Small intestine (tissue), 7 donors: ENCODE results near the gene RANBP3. TPM values are rescaled to one million over a fixed set of nuclear protein-coding genes. Genes with fewer than 3 reads are reported as not detected.
"Not testable (repeated sequence)": the region's sequence is repeated elsewhere in the genome, so short reads cannot be mapped to it uniquely, and the experiment has no call there.

Experiments
- DNase-seq, 2 donors: peaks; one replicate each; pipeline versions ENCODE4 v3.0.0 to v3.0.0-alpha.2; 2013
- FAIRE-seq: peaks from 2 replicates; lab custom pipeline; 2012; peaks lifted over from hg19 to GRCh38; lab: Jason Lieb, UNC
- H3K27ac ChIP-seq, 3 donors: one replicate each; pipeline ENCODE4 v1.5.1; 2013; ENCODE audit warnings: low read length in 2 of 3, mild to moderate bottlenecking in 2 of 3, control low read depth in 1 of 3, inconsistent platforms in 1 of 3, low read depth in 1 of 3, moderate library complexity in 1 of 3
- H3K27me3 ChIP-seq, 3 donors: one replicate each; pipeline ENCODE4 v1.6.1; 2013; ENCODE audit warnings: low read length in 3 of 3, inconsistent platforms in 1 of 3; ENCODE audit not compliant: control insufficient read depth in 3 of 3, insufficient read depth in 3 of 3
- H3K36me3 ChIP-seq, 3 donors: one replicate each; pipeline ENCODE4 v1.6.1; 2013; ENCODE audit warnings: low read length in 3 of 3, inconsistent platforms in 1 of 3, low read depth in 1 of 3, mild to moderate bottlenecking in 1 of 3, moderate library complexity in 1 of 3; ENCODE audit not compliant: control insufficient read depth in 3 of 3, insufficient read depth in 2 of 3
- H3K4me1 ChIP-seq, 3 donors: one replicate each; pipeline ENCODE4 v1.6.1; 2013; ENCODE audit warnings: low read length in 2 of 3, inconsistent platforms in 1 of 3, low read depth in 1 of 3, mild to moderate bottlenecking in 1 of 3, moderate library complexity in 1 of 3; ENCODE audit not compliant: control insufficient read depth in 3 of 3, insufficient read depth in 2 of 3
- H3K4me3 ChIP-seq, 3 donors: one replicate each; pipeline ENCODE4 v1.5.1; 2013; ENCODE audit warnings: low read length in 3 of 3, control low read depth in 1 of 3, inconsistent platforms in 1 of 3, low read depth in 1 of 3, mild to moderate bottlenecking in 1 of 3, moderate library complexity in 1 of 3
- H3K9me3 ChIP-seq, 2 donors: one replicate each; pipeline ENCODE4 v1.6.1; 2013; ENCODE audit warnings: low read depth in 1 of 2, low read length in 1 of 2; ENCODE audit not compliant: control insufficient read depth in 2 of 2, insufficient read depth in 1 of 2
- WGBS, 3 donors: extraction: QIAGEN DNeasy Blood & Tissue Kit; methylation state at CpG; one replicate each; pipeline ENCODE4 v1.1.7; 2013; 5-methylcytosine and 5-hydroxymethylcytosine counted together
- polyA plus RNA-seq, 4 donors: library from polyadenylated mRNA; stranded (reverse) in 3 of 4; unstranded in 1 of 4; fragments of 200-250 nt in 3 of 4; fragments of 120-200 nt in 1 of 4; gene quantifications; one replicate each; pipeline versions ENCODE4 v1.2.1 to v1.2.3, GENCODE V29; 2013
- donor health status: healthy with polysubstance abuse.
- donor health status: control.
- donor health status: control.
- donor health status: Bipolar disorder and iron deficiency.
- donor health status: healthy.

The RANBP3 gene
- polyA plus RNA-seq, 4 donors: 23.0 to 52.5 (median 38.3) TPM

- H3K27me3 ChIP-seq: no peaks in the 10 kb centered on the region
- no peak overlapping the region for H3K27ac ChIP-seq
- FAIRE-seq: no peak
- H3K4me3 ChIP-seq: no peak overlapping the region
- H3K36me3 ChIP-seq: peaks cover 0 to 43% (median 0%) of the 10 kb centered on the region in 3 donors
- no peak for DNase-seq
- no peaks in the 10 kb centered on the region for H3K9me3 ChIP-seq
- no peaks in the 10 kb centered on the region for H3K4me1 ChIP-seq
- WGBS, 3 donors: 89 to 91% (median 90%) methylated on average over 18 of the region's 18 CpGs
These were observed 34.7 kb upstream of the RANBP3 start for GRCh38 chr19:6012426-6013170.

GRCh38 chr19:6011794-6012193 lies 33.9 kb upstream of the RANBP3 start:
- Histone ChIP-seq H3K36me3 (peaks cover 0 to 51% (median 0%) of the 10 kb centered on the region in 3 donors), H3K27ac (no peak overlapping the region), H3K27me3 (no peaks in the 10 kb centered on the region), H3K4me1 (no peaks in the 10 kb centered on the region), H3K4me3 (no peak overlapping the region), H3K9me3 (no peaks in the 10 kb centered on the region)
- WGBS, 3 donors: 67 to 82% (median 71%) methylated on average over 1 of the region's 1 CpG
- DNase-seq (no peak), FAIRE-seq (no peak)

DNA sequence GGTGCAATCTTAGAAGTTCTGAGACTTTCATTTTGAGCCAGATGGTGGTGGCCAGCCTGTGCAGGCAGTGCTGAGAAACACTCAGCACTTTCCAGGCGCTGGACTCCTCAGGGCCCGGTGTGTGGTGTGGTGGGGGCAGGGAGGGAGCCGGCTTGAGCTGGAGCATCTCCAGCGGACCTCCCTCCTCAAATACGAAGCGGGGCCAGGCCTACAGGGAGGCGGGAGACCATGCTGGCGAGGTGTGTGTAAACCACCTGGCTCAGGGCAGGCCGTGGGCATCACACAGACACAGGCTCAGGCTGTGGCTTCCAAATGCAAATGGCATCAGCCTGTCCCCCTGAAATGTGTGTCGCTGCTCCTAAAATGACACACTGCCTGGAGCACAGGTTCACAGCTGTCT lies 33.3 kb upstream of the RANBP3 start:
- FAIRE-seq: no peak
- 85 to 92% (median 86%) methylated on average over 10 of the region's 10 CpGs for WGBS, 3 donors
- Histone ChIP-seq H3K27ac (no peak overlapping the region), H3K4me3 (no peak overlapping the region), H3K27me3 (no peaks in the 10 kb centered on the region), H3K4me1 (no peaks in the 10 kb centered on the region), H3K9me3 (no peaks in the 10 kb centered on the region), H3K36me3 (peaks cover 0 to 53% (median 0%) of the 10 kb centered on the region in 3 donors)
- no peak for DNase-seq

DNA sequence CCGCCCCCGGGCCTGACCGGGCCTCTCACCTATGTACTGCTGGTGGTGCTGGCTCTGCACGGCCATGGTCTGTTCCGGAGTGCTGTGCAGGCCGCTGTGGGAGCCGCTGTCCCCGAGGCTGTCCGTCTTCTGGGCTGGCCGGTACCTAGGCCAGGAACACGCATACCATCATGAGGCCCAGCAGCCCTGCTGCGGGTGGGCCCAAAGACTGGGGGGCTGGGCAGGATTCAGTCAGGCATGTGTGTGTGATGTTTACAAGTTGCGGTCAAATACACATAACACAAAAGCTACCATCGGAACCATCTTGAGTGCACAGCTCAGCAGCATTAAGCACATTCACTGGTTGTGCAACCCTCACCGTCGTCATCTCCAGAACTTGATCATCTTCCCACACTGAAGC lies 32.2 kb upstream of the RANBP3 start:
- 92 to 95% (median 93%) methylated on average over 16 of the region's 16 CpGs for WGBS, 3 donors
- no peak for FAIRE-seq
- Histone ChIP-seq H3K36me3 (peaks cover 0 to 55% (median 0%) of the 10 kb centered on the region in 3 donors), H3K27me3 (no peaks in the 10 kb centered on the region), H3K4me1 (no peaks in the 10 kb centered on the region), H3K27ac (no peak overlapping the region), H3K9me3 (no peaks in the 10 kb centered on the region), H3K4me3 (no peak overlapping the region)
- no peak for DNase-seq

- H3K4me3 ChIP-seq: no peak overlapping the region
- FAIRE-seq: no peak
- no peaks in the 10 kb centered on the region for H3K4me1 ChIP-seq
- 90 to 95% (median 93%) methylated on average over 26 of the region's 26 CpGs for WGBS, 3 donors
- peaks cover 0 to 59% (median 0%) of the 10 kb centered on the region in 3 donors for H3K36me3 ChIP-seq
- no peaks in the 10 kb centered on the region for H3K27me3 ChIP-seq
- H3K27ac ChIP-seq: no peak overlapping the region
- DNase-seq: no peak
- H3K9me3 ChIP-seq: no peaks in the 10 kb centered on the region
These were observed 29.9 kb upstream of the RANBP3 start for GRCh38 chr19:6007866-6008265.

- DNase-seq (no peak), FAIRE-seq (no peak)
- 93 to 94% (median 93%) methylated on average over 20 of the region's 20 CpGs for WGBS, 3 donors
- H3K9me3 ChIP-seq: no peaks in the 10 kb centered on the region
- H3K4me1 ChIP-seq: no peaks in the 10 kb centered on the region
- H3K4me3 ChIP-seq: no peak overlapping the region
- H3K27me3 ChIP-seq: no peaks in the 10 kb centered on the region
- H3K36me3 ChIP-seq: peaks cover 0 to 62% (median 0%) of the 10 kb centered on the region in 3 donors
- no peak overlapping the region for H3K27ac ChIP-seq
These were observed 29.0 kb upstream of the RANBP3 start for GRCh38 chr19:6006896-6007295.

DNA sequence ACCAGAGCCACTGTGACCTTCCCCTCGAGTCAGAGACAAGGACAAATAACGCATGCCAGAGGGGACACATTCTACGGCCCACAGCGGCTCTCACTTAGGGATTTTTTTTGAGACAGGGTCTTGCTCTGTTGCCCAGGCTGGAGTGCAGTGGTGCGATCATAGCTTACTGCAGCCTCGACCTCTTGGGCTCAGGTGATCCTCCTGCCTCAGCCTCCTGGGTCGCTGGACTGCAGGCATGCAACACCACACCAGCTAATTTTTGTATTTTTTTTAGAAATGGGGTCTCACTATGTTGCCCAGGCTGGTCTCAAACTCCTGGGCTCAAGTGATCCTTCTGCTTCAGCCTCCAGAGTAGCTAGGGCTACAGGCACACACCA lies 28.1 kb upstream of the RANBP3 start:
- 90 to 92% (median 91%) methylated on average over 7 of the region's 7 CpGs for WGBS, 3 donors
- DNase-seq, H3K4me1 ChIP-seq, H3K27ac ChIP-seq, H3K9me3 ChIP-seq, H3K27me3 ChIP-seq, H3K4me3 ChIP-seq, FAIRE-seq: not testable (repeated sequence)
- peaks cover 0 to 62% (median 0%) of the 10 kb centered on the region in 3 donors for H3K36me3 ChIP-seq

DNA sequence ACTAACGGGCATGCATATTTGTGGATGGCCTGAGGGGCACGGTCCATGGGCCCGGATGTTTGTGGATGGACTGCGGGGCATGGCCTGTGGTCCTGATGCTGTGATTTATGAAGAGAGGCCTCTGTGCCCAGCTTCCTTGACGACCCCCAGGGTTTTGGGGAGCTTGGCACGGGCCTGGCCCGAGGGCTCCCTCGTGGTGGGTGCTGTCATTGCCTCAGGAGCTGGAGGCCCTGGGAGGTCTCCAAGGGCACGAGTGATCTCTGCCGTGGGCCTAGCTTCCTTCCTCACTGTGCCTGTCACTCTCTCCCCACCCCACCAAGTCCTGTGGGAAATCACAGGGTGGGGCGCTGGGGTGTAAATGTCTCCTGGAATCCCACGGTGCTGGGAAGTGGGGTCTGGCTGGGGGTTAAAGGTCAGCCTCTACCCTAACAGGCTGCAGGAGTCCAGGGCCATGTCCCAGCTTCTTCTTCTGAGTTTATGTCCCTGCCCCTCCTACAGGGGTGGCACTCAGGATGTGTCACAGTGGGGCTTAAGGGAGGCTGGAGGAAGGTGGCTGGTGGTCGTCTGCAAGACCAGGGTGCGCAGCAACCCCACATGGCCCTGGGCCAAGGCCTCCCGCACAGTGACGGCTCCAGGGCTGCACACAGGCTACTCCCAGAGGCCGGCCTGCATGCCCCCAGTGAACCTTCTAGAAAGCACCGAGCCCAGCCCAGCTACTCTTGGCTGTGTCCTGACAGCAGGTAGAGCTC lies 27.6 kb upstream of the RANBP3 start:
- Histone ChIP-seq H3K27ac (no peak overlapping the region), H3K4me1 (no peaks in the 10 kb centered on the region), H3K9me3 (peaks cover 0 to 3% of the 10 kb centered on the region in 2 donors), H3K4me3 (no peak overlapping the region), H3K36me3 (peaks cover 0 to 67% (median 0%) of the 10 kb centered on the region in 3 donors), H3K27me3 (no peaks in the 10 kb centered on the region)
- 83 to 85% (median 83%) methylated on average over 18 of the region's 18 CpGs for WGBS, 3 donors
- no peak for DNase-seq
- no peak for FAIRE-seq
